OCI-LY1 (cell line): ENCODE data around the gene CCND1.

Experiments
- H2AFZ ChIP-seq: fragments of 200-600 bp; sonication (generic), shearing (Covaris generic); 2 replicates; pipeline ENCODE4 v1.6.0; 2014; ENCODE audit warnings: antibody characterized with exemption, mild to moderate bottlenecking, low read length
- H3F3A ChIP-seq: fragments of 200-600 bp; sonication (generic), shearing (Covaris generic); 2 replicates; pipeline ENCODE4 v1.6.0; 2014; ENCODE audit warnings: mild to moderate bottlenecking, antibody characterized with exemption, low read length, moderate library complexity; ENCODE audit not compliant: insufficient read depth
- H3K27ac ChIP-seq: fragments of 200-600 bp; sonication (generic); 2 replicates; pipeline ENCODE4 v1.5.1; 2014; ENCODE audit warnings: low read length, mixed run types, mild to moderate bottlenecking, low read depth; ENCODE audit not compliant: poor library complexity, severe bottlenecking
- H3K27me3 ChIP-seq: fragments of 200-600 bp; sonication (generic); 2 replicates; pipeline ENCODE4 v1.6.0; 2014; ENCODE audit warnings: antibody characterized with exemption, mild to moderate bottlenecking, low read length, moderate library complexity; ENCODE audit not compliant: insufficient read depth
- H3K36me3 ChIP-seq: fragments of 200-600 bp; sonication (generic); 2 replicates; pipeline ENCODE4 v1.6.1; 2014; ENCODE audit warnings: mild to moderate bottlenecking, antibody characterized with exemption, low read length, moderate library complexity, mixed read lengths; ENCODE audit not compliant: insufficient read depth
- H3K4me1 ChIP-seq: fragments of 200-600 bp; sonication (generic); 2 replicates; pipeline ENCODE4 v1.5.1; 2014; ENCODE audit warnings: mild to moderate bottlenecking, low read length, moderate library complexity; ENCODE audit not compliant: insufficient read depth, severe bottlenecking
- H3K4me2 ChIP-seq: fragments of 200-600 bp; sonication (generic), shearing (Covaris generic); 2 replicates; pipeline ENCODE4 v1.6.1; 2014; ENCODE audit warnings: low read length
- H3K4me3 ChIP-seq: fragments of 200-600 bp; sonication (generic); 2 replicates; pipeline ENCODE4 v1.5.1; 2014; ENCODE audit warnings: low read length, low read depth, mild to moderate bottlenecking, mixed read lengths; ENCODE audit not compliant: poor library complexity, severe bottlenecking
- H3K79me2 ChIP-seq: fragments of 200-600 bp; shearing (Covaris generic); 2 replicates; pipeline ENCODE4 v1.6.1; 2016; ENCODE audit warnings: mixed run types, low read length, mixed read lengths; ENCODE audit not compliant: insufficient read depth
- H3K9ac ChIP-seq: fragments of 200-600 bp; sonication (generic), shearing (Covaris generic); 2 replicates; pipeline ENCODE4 v1.6.1; 2014; ENCODE audit warnings: mild to moderate bottlenecking, low read length, mixed read lengths
- H3K9me2 ChIP-seq: fragments of 200-600 bp; sonication (generic), shearing (Covaris generic); 2 replicates; pipeline ENCODE4 v1.6.1; 2014; ENCODE audit warnings: low read depth, mild to moderate bottlenecking, low read length, mixed read lengths
- H3K9me3 ChIP-seq: fragments of 200-600 bp; shearing (Covaris generic); 2 replicates; pipeline ENCODE4 v1.6.1; 2014; ENCODE audit warnings: low read length, mixed read lengths
- H4K20me1 ChIP-seq: fragments of 200-600 bp; sonication (generic), shearing (Covaris generic); 2 replicates; pipeline ENCODE4 v1.6.0; 2016; ENCODE audit warnings: mild to moderate bottlenecking, low read length; ENCODE audit not compliant: insufficient read depth
- EZH2 ChIP-seq: fragments of 200-600 bp; sonication (generic), shearing (Covaris generic); IDR thresholded peaks from 2 replicates; pipeline ENCODE4 v1.8.0; 2017; ENCODE audit warnings: borderline replicate concordance, mixed run types, mild to moderate bottlenecking, antibody characterized with exemption, low read length, moderate library complexity, mixed read lengths
- TF ChIP-seq, protein P1 (sequence below): fragments of 200-600 bp; sonication (generic), shearing (Covaris generic); IDR thresholded peaks from 2 replicates; pipeline ENCODE4 v1.5.1; 2017; ENCODE audit warnings: mild to moderate bottlenecking, antibody characterized with exemption, low read length, moderate library complexity, mixed read lengths

CCND1 gene

DNA sequence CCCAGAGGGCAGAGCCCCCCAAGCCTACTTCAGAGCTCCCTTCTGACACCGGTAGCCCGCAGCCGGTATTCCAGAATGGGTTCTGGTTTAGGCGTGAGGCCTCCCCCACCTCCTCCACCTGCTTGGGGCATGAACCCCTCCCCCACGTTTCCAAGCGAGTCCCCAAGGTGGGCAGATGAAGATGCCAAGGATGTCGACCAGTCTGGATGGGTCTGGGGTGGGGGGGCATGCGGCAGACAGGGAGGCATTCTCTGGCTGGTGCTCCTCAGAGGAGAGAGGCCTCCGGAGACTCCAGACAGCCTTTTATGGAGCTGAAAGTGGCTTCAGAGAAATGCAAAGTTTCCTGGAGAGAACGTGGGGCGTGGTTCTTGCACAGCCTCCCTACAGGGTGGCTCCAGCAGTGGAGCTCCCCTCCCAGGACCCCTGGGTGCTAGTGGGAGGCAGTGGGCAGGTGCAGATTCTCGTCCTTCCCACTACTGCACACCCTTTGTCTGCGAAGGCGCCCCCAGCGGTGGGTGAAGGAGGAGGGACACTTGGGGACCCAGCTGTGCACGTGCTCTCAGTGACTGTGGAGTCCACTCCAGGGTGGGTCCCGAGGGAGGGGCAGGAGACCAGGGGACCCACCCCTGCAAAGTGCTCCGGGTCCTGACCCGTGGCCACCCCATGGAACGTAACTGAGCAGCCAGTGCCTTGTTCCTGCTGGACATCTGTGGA lies 4.2 kb downstream of the CCND1 start:
- H3K9ac ChIP-seq = no peak overlapping the region
- H3K4me3 ChIP-seq = no peak overlapping the region
- H3K27ac ChIP-seq = no peak overlapping the region

DNA sequence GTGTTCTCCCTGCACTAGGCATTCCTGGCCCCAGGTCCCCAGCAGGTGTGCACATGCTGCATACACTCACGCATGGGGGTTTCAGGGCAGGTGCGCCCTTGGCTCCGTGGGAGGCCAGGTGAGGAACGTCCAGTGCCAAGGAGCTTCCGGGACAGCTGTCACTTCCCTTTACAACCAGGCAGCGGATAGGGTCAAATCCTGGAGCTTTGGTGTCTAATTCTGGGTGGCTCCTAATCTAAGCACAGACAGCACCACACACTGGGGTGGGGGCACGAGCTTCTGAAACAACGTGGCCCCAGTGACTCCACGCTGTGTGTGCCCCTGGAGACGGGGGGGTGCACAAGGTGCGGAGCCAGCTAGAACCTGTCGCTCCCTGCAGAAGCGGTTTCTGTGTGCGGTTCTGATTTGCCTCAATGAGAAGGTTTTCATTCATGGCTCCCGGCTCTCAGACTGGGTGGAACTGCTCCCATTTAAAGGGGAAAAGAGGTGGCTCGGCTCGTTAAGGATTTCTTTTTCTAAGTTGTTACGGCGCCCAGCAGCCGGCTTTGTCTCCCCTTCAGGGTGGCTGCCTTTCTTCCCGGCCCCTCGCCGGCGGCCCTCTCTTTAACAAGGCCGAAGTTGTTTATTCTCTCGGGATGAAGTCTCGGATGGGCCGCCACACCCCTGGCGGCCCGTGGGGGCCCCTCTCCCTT lies 5.0 kb downstream of the CCND1 start:
- H3K4me2 ChIP-seq = no peak overlapping the region
- no peaks in the 10 kb centered on the region for H3K9me3 ChIP-seq
- no peaks in the 10 kb centered on the region for H3K9me2 ChIP-seq
- no peak overlapping the region for H3K9ac ChIP-seq
- H3K79me2 ChIP-seq = no peaks in the 10 kb centered on the region
- H3F3A ChIP-seq = no peaks in the 10 kb centered on the region
- H4K20me1 ChIP-seq = no peaks in the 10 kb centered on the region
- no peak overlapping the region for H3K4me3 ChIP-seq
- H3K27ac ChIP-seq = no peak overlapping the region
- H3K36me3 ChIP-seq = no peaks in the 10 kb centered on the region
- no peak for TF ChIP-seq EZH2
- TF ChIP-seq, protein P1, sequence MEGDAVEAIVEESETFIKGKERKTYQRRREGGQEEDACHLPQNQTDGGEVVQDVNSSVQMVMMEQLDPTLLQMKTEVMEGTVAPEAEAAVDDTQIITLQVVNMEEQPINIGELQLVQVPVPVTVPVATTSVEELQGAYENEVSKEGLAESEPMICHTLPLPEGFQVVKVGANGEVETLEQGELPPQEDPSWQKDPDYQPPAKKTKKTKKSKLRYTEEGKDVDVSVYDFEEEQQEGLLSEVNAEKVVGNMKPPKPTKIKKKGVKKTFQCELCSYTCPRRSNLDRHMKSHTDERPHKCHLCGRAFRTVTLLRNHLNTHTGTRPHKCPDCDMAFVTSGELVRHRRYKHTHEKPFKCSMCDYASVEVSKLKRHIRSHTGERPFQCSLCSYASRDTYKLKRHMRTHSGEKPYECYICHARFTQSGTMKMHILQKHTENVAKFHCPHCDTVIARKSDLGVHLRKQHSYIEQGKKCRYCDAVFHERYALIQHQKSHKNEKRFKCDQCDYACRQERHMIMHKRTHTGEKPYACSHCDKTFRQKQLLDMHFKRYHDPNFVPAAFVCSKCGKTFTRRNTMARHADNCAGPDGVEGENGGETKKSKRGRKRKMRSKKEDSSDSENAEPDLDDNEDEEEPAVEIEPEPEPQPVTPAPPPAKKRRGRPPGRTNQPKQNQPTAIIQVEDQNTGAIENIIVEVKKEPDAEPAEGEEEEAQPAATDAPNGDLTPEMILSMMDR = no peak
- H3K4me1 ChIP-seq = no peaks in the 10 kb centered on the region
- no peak overlapping the region for H2AFZ ChIP-seq
- H3K27me3 ChIP-seq = no peaks in the 10 kb centered on the region

More for the DNA sequence above, 4.2 kb downstream of the CCND1 start:
- Histone ChIP-seq H4K20me1 (no peaks in the 10 kb centered on the region), H3F3A (no peaks in the 10 kb centered on the region), H3K27me3 (no peaks in the 10 kb centered on the region), H3K4me2 (no peak overlapping the region), H3K36me3 (no peaks in the 10 kb centered on the region), H2AFZ (no peak overlapping the region), H3K79me2 (no peaks in the 10 kb centered on the region), H3K9me3 (no peaks in the 10 kb centered on the region), H3K9me2 (no peaks in the 10 kb centered on the region), H3K4me1 (no peaks in the 10 kb centered on the region)
- TF ChIP-seq, protein P1 = no peak
- no peak for TF ChIP-seq EZH2

- Histone ChIP-seq H3K9me2 (no peaks in the 10 kb centered on the region), H3K9ac (no peak overlapping the region), H3K27me3 (no peaks in the 10 kb centered on the region), H3K9me3 (no peaks in the 10 kb centered on the region), H3K4me1 (no peaks in the 10 kb centered on the region), H3K36me3 (no peaks in the 10 kb centered on the region), H2AFZ (no peak overlapping the region), H3K4me3 (no peak overlapping the region), H3K79me2 (no peaks in the 10 kb centered on the region), H3K27ac (no peak overlapping the region), H4K20me1 (no peaks in the 10 kb centered on the region), H3K4me2 (no peak overlapping the region), H3F3A (no peaks in the 10 kb centered on the region)
- TF ChIP-seq EZH2 = no peak
- TF ChIP-seq, protein P1 = no peak
Observed at GRCh38 chr11:69646493-69647389, 5.8 kb downstream of the CCND1 start.
